Stimulated activated CD8-positive, alpha-beta memory T cell treated with anti-CD3 and anti-CD28 coated beads, Interleukin-15, amount 100 ng/mL, for 4 hours (primary cell): ENCODE measurements around the gene PTS.
"Not testable (repeated sequence)": the region's sequence is repeated elsewhere in the genome, so short reads cannot be mapped to it uniquely, and the experiment has no call there.

Source experiments
- DNase-seq, 2 donors: peaks; one replicate each; pipeline ENCODE4 v3.0.0-alpha.2; 2020; ENCODE audit warnings: low read depth in 2 of 2

The PTS gene

DNA sequence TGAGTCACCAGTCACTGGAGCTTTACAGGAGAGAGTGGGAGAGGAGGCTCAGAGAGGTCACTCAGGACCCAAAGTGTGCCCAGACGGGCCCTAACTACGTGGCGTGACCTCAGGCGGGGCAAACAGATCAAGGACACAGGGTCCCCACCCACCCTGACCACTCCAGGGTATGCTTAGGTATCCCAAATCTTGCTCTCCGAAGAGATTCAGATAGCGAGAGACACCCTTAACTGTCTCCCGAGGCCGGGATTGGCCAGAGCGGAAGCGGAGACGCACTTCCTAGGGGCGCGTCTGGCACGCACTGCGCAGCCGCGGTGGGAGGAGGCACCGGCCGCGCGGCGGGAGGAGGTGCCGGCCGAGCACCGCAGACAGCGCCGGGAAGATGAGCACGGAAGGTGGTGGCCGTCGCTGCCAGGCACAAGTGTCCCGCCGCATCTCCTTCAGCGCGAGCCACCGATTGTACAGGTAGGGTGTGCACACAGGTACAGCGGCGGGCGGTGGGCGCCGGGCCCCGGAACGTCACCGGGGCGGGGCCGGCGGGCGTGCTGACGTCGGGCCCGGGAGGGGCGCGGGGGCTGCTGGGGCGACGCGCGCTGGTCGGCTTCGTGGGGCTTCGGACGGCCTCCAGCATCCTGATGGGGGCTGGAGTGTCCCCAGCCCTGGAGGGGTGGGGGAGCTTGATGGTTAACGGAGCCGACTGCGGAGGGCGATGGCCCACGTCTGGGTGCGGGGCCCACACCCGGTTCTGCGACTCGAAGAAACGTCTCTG is at the start of gene PTS:
Gene PTS, plus strand, starts transcription at position 367 of the 769 bp plus-strand sequence. Its CDS starts 16 bp downstream, at position 383.
- peak; percentile 60 to 71 for DNase-seq

DNA sequence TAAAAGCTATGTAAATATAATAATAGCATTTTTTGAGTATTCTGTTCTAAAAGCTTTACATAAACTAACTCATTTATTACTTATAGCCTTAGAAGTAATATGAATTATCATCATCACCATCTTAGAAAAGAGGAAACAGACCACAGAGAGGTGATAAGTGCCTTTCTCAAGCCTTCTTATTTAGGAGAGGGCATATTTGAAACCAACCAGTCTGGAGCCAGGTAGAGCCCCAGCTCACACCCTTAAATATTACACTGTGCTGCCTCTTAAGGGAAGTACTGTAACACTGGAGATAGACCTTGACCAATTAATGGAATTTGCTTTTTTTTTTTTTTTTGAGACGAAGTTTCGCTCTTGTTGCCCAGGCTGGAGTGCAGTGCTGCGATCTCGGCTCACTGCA is 48.6 kb upstream of the PTS start:
- no peak for DNase-seq

DNA sequence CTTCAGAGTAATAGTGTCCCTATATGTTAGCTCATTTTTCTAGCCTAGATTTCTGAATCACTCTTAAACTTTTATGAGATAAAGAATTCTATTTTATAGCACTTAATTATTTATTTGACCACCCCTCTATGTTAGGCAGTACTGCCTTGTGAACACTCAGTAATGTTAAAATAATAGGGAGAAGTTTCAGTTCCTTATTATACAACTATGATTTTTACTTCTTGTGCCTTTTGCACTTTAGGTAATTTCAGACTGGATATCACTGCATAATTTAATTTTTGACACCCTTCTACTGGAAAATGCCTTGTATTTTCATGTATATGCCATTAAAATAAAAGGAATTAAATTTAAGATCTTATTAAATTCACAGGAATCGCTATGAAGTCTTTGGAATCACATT is 47.8 kb upstream of the PTS start:
- DNase-seq, result no peak

DNA sequence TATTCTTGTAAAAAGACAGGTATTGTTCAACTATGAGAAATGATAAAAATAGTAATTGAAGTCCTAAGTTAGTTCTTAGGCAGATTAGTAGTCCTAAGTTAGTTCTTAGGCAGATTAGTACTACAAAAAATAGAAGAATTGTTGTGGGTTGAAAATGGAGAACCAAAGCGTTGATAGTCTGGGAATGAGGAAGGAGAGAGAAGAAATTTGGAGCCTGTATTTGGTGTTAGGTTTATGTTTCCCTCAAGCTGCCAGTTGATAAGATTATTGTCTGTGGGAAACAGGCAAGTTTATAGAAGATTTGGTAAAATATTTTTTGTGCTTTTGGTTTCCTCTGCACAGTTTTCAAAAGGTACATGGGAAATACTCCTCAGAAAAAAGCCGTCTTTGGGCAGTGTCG is 47.3 kb upstream of the PTS start:
- DNase-seq, result no peak

DNA sequence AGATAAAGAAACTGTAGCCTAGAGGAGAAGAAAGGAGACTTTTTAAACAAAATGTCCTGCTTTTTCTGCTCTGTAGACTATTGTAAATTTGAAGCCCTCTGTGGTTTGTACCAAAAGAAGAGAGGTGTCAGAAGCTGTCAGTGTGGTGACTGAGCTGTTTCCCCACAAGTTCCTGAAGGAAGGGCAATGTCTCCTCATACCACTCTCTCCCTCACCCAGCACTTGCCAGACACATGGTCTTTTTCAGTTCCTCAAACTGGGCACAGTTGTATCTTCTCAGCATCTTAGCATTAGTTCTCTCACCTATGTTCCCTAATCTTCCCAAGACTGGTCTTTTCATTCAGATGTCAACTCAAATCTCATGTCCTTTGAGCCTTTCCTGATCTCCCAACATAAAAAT is 46.6 kb upstream of the PTS start:
- no peak for DNase-seq

DNA sequence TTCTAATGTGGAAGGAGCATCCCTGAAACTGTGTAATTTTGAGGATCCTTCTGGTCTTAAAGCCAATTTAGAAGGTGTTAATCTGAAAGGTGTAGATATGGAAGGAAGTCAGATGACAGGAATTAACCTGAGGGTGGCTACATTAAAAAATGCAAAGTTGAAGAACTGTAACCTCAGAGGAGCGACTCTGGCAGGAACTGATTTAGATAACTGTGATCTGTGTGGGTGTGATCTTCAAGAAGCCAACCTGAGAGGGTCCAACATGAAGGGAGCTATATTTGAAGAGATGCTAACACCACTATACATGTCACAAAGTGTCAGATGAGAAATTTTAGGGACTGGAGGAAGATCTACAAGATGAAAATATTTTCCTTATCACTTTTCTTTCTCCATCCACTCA is 43.4 kb upstream of the PTS start:
- DNase-seq, result no peak

DNA sequence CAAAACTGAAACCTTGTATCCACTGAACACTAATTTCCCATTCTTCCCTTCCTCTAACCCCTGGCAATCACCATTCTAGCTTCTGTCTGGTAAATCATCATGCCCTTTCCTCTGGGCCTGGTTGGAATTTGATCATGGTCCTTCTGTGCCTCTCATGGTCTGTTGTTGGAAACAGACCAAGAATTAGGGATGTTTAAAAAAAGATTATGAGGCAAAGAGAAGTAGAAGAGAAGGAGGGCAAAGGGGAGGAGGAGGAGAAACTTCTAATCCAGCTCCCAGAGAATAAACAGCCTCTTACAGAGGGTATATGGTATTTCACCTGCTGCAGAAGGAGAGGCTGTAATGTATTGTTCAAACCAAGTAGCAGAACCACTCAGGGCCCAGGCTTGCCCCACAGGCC is 40.3 kb upstream of the PTS start:
- no peak for DNase-seq

DNA sequence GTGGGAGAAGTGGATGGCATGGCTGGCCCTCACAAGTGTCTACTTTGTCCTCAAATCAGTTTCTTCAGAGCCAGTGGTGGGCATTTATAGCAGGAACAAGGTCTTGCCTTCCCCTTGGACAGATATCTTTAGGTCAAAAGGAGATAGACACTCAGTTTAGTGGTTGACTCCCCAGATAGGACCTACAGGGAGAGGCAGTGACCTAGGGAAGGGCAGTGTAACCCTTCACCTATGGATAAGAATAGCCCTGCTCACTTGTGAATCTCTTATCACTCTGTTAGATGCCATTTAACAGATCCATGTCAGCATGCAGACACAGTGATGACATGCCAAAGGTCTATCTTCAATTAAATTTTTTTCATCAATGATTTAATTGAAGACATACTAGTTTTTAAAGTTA is 39.9 kb upstream of the PTS start:
- DNase-seq, result no peak

DNA sequence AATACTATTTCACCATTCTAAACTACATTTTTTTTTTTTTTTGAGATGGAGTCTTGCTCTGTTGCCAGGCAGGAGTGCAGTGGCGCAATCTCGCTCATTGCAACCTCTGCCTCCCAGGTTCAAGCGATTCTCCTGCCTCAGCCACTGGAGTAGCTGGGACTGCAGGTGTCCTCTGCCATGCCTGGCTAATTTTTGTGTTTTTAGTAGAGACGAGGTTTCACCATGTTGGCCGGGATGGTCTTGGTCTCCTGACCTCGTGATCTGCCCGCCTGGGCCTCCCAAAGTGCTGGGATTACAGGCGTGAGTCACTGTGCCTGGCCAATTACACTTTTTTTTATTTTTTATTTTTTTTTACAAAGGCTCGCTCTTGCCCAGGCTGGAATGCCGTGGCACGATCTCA is 31.1 kb upstream of the PTS start:
- DNase-seq, result not testable (repeated sequence)

DNA sequence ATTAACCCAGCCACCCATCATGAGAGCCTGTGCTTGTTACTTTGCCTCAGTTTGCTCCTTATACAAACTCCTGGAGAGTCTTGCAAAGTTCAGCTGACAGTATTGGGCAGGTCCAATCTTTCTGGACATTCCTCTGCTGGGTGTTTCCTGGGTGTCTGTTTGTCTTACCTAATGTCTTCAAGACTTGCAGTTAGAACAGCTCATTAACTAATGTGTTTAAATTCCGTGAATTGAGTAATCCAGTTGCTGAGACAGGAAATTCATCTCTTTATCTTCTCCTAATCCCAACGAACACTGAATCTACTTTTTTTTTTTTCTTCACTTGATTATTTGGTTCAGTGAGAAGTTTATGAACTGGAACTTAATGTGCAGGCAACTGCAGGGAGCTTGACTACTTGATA is 30.3 kb upstream of the PTS start:
- DNase-seq, result no peak

DNA sequence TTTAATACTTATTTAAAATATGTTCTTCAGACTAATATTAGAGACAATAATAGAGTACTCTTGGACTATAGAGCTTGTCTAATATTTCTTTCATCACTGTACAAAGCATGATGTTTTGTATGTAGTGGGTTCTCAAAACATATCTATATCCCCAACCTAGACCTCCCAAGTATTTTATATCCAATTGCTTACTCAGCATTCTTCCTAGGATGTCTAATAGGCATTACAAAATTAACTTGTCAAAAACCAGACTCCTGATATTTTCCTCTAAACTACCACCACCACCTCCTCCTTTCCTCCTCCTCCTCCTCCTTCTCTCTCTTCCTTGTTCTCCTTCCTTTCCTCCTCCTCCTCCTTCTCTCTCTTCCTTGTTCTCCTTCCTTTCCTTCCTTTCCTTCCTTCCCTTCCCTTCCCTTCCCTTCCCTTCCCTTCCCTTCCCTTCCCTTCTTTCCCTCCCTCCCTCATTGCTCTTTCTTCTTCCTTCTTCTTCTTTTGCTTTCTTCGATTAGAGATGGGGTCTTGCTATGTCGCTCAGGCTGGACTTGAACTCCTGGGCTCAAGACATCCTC is 29.6 kb upstream of the PTS start:
- no peak for DNase-seq

DNA sequence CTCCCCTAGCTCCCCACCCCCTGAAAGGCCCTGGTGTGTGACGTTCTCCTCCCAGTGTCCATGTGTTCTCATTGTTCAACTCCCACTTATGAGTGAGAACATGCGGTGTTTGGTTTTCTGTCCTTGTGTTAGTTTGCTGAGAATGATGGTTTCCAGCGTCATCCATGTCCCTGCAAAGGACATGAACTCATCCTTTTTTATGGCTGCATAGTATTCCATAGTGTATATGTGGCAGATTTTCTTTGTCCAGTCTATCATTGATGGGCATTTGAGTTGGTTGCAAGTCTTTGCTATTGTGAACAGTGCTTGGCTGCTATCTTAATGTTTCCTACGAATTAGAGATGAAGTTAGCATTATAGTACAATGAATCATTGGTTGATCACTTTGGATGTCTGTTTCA is 27.1 kb upstream of the PTS start:
- DNase-seq, result not testable (repeated sequence)

DNA sequence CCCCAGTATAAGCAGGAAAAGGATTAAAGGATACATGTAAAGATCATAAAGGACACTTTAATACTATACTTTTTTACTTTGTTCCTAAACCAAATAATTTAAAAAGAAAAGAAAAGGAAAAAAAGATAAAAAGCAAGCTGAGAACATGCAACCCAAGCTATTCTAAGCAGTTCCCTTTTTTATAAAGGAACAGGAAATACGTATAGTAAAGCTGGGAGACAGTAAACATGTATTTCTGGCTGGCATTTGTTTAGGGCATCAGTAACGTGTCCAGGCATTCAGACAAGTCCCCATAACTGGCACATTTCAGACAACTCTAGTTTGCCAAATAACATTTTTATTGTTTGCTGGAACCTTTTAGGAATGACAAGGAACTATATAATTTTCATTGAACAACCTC is 26.0 kb upstream of the PTS start:
- no peak for DNase-seq

DNA sequence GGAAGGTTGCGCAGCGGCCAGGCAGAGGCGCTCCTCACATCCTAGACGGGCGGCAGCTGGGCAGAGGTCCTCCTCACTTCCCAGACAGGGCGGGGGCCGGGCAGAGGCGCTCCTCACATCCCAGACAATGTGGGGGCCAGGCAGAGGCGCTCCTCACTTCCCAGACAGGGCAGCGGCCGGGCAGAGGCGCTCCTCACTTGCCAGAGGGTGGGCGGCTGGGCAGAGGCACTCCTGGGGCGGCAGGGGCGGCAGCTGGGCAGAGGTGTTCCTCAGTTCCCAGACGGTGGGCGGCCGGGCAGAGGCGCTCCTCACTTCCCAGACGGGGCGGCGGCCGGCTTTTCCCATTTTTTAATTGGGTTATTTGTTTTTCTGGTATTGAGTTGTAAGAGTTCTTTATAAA is 20.2 kb upstream of the PTS start:
- no peak for DNase-seq

DNA sequence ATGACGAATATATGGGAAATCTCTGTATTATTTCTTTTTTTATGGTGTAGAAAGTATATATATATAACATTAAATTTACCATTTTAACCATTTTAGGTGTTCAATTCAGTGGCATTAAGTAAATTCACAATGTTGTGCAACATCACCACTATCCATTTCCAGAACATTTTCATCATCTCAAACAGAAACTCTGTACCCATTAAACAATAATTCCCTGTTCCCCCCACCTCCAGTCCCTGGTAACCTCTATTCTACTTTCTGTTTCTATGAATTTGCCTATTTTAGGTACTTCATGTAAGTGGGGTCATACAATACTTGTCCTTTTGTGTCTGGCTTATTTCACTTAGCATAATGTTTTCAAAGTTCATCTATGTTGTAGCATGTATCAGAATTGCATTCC is 15.3 kb upstream of the PTS start:
- no peak for DNase-seq

DNA sequence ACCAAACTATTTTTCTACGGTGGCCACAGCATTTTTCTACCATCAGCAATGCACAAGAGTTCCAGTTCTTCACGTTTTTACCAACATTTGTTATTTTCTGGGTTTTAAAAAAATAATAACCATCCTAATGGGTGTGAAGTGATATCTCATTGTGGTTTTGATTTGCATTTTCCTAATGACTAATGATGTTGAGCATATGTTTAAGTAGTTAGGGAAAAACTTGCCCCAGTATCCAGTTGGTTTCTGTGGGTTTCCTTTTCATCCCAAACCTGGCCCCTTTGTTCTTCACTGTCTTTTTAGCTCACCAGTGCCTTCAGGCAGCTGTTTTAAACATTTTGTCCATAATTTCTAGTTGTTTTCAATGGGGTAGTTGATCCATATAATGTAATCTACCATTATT is 14.7 kb upstream of the PTS start:
- DNase-seq, result no peak

DNA sequence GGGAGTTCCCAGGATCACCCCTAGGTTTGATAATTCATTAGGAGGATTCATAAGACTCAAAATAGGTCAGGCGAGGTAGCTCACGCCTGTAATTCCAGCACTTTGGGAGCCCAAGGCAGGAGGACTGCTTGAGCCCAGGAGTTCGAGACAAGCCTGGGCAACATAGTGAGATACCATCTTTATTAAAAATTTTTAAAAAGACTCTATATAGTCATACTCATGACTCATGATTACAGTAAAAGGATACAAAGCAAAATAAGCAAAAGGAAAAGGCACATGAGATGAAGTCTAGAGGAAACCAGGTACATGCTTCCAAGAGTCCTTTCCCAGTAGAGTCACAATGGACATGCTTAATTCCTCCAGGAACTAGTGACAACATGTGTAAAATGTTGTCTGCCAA is 13.9 kb upstream of the PTS start:
- DNase-seq, result no peak

DNA sequence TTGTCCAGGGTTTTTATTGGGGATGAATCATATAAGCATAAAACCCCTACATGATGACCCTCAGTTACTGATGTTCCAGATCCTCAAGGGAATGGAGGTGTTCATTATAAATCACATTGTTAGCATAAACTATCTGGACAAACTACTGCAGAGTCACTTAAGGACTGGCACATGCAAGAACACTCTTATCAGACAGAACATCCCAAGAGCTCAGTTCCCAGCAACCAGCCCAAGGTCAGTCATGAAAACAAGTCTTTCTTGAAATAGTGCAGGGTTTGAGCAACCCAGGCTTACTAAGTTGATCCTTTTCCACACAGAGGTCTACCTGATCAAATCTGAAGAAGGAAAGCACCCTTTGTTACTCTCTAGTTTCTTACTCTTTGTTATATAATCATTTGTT is 13.5 kb upstream of the PTS start:
- DNase-seq, result no peak

DNA sequence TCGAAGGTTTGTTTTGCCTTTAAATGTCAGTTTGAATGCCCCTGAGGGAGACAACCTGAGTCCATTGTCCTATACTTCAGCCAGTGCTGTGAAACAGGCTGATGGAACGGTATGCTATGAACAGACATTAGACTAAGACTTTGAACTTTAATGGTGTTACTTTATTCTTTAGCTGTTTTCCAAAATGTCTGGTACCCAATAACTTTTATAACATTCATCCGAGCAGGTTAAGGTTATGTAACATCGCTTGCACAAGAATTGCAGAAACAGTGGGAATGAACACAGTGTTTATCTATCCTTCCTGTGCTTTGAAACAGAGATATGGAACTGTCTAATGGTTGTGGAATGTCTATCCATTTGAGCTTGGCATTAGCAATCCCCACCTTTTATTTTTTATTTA is 12.5 kb upstream of the PTS start:
- no peak for DNase-seq

DNA sequence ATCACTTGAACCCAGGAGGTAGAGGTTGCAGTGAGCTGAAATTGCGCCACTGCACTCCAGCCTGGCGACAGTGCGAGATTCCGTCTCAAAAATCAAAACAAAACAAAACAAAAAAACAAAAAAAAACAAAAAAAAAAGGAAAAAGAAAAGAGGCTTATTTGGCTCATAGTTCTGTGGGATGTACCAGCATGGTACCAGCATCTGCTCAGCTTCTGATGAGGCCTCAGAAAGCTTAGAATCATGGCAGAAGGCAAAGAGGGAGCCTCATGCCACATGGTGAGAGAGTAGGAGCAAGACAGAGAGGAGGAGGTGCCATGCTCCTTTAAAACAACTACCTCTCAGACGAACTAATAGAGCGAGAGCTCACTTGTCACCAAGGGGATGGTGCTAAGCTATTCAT is 10.6 kb upstream of the PTS start:
- DNase-seq, result no peak

DNA sequence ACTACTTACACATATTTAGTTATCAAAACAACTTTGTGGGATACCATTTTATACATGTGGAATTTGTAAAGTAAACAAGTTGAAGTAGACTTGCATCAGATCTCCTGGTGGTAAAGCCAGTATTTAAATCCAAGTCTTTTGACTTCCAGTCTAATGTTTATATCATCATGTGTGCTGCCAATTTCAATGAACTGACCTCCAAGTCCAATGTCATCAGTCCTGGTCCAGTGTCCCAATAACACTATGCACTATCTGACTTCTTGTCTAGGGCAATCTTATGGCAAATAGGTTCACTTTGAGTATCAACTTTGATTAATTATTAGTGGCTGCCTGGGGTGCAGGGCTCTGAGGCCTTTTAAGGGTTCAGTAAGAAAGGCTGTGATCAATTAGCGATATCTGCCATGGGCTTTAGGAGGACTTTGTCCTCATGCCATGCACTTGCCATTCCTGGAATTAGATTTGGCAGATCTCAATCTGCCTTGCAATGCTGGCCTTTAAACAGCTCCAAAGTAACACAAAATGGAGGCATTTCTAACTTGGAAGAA is 9.6 kb upstream of the PTS start:
- DNase-seq, result no peak

DNA sequence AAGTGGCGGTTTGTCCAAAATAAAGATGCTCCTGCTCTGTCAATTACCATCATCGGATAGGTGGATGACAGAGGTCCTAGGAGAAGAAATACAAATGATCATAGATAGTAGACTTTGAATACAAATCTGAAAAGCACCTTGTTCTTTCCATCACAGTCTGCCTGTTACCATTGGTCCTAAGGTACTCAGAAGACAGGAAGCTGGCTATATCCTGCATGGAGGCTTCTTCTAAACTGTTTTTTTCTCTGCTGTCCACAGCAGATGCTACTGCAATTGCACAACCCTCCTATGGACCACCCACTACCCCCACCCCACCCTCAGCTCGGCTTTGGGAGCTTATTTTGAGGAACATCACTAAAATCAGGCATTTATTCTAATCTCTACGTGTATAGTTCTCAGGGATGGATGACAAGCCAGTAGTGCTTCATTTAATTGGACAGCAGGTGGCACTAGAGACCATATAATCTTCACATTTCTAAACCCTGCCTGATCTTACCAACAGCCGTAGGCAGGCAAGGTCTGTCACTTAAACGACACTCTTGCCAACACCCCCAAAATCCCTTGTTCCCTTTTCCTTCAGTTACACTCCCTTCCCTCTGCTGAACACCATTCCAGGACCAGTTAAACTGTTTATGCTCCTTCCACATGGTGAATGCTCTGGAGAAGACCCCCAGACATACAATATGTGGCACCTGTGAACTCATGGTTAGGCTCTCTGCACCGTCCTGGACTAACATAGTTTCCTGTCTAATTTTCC is 6.6 kb upstream of the PTS start:
- DNase-seq, result no peak

DNA sequence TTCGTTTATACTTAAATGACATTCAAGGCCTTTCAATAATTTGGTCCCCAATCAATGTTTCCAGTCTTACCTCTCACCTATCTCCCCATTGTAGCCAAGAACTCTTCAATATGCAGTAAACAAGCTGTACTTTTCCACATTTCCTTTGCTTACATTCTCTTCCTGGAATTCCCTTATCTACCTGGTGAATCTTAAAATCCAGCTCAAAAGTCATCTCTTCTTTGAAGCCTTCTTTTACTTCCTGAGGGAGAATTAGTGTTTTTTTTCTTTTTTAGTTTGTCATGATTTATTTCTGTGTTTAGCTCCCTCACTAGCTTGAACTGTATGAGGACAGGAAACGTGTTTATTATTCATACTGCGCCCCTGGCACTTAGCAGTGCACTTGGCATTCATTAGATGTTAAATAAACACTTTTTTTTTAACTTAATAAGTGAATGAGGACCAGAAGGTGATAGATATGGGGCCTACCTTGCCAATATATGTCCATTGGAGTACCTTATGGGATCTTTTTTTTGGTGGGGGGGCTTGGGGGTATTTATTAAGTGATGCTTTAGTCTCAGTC is 4.9 kb upstream of the PTS start:
- DNase-seq, result no peak
